ENCODE measurements around the gene EIF2S2.

Gene EIF2S2

DNA sequence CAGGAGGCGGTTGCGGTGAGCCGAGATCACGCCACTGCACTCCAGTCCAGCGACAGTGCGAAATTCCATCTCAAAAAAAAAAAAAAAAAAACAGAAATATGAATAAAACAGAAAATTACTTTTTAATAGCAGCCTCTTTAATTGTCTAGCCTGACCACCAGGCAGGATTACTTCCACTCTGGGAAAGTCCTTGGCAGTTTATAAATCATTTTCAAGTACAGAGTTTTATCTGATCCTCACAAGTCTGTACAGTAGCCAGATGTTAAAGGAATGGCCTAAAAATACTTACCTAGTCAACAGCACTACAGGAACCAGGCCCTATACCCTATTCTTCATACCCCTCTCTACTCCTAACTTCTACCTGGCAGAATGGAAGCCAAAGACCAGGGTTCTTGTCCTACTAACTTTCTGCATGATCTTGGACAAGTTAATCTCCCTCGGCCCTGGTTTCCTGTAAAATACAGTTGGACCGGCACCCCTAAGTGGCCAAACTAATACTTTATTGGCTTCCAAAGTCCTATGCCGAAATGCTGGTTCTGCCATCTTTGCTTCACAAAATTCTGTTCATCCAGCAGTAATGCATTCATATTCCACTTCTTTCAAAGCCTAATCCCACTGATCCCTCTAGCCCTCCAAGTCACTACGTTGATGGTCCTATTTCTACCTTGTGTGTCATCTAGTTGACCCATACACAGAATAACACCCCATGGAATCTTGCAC lies 1.9 kb downstream of the EIF2S2 start:
- CTCF ChIA-PET = no interaction called here
- peaks cover 3% of the 10 kb centered on the region; the same call in 1 of the 2 replicates for H3K4me1 ChIP-seq (ENCODE audit: control insufficient read depth, insufficient read depth, low read length)
- TF ChIP-seq ZBTB1 (tag by site-specific recombination; IDR thresholded peaks at IDR 0.05) = no peak
- TF ChIP-seq, protein P1, sequence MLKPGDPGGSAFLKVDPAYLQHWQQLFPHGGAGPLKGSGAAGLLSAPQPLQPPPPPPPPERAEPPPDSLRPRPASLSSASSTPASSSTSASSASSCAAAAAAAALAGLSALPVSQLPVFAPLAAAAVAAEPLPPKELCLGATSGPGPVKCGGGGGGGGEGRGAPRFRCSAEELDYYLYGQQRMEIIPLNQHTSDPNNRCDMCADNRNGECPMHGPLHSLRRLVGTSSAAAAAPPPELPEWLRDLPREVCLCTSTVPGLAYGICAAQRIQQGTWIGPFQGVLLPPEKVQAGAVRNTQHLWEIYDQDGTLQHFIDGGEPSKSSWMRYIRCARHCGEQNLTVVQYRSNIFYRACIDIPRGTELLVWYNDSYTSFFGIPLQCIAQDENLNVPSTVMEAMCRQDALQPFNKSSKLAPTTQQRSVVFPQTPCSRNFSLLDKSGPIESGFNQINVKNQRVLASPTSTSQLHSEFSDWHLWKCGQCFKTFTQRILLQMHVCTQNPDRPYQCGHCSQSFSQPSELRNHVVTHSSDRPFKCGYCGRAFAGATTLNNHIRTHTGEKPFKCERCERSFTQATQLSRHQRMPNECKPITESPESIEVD (tag by site-specific recombination; IDR thresholded peaks at IDR 0.05) = 0 out of 2 replicates have a peak, but pooled peaks have one; percentile 13
- TF ChIP-seq, protein P2, sequence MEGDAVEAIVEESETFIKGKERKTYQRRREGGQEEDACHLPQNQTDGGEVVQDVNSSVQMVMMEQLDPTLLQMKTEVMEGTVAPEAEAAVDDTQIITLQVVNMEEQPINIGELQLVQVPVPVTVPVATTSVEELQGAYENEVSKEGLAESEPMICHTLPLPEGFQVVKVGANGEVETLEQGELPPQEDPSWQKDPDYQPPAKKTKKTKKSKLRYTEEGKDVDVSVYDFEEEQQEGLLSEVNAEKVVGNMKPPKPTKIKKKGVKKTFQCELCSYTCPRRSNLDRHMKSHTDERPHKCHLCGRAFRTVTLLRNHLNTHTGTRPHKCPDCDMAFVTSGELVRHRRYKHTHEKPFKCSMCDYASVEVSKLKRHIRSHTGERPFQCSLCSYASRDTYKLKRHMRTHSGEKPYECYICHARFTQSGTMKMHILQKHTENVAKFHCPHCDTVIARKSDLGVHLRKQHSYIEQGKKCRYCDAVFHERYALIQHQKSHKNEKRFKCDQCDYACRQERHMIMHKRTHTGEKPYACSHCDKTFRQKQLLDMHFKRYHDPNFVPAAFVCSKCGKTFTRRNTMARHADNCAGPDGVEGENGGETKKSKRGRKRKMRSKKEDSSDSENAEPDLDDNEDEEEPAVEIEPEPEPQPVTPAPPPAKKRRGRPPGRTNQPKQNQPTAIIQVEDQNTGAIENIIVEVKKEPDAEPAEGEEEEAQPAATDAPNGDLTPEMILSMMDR (tag by site-specific recombination; IDR thresholded peaks at IDR 0.05) = 0 out of 2 replicates have a peak, but pooled peaks have one; percentile 4
- TF ChIP-seq, protein P3, sequence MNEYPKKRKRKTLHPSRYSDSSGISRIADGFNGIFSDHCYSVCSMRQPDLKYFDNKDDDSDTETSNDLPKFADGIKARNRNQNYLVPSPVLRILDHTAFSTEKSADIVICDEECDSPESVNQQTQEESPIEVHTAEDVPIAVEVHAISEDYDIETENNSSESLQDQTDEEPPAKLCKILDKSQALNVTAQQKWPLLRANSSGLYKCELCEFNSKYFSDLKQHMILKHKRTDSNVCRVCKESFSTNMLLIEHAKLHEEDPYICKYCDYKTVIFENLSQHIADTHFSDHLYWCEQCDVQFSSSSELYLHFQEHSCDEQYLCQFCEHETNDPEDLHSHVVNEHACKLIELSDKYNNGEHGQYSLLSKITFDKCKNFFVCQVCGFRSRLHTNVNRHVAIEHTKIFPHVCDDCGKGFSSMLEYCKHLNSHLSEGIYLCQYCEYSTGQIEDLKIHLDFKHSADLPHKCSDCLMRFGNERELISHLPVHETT (tag by site-specific recombination; IDR thresholded peaks at IDR 0.05) = no peak
- TF ChIP-seq, protein P4, sequence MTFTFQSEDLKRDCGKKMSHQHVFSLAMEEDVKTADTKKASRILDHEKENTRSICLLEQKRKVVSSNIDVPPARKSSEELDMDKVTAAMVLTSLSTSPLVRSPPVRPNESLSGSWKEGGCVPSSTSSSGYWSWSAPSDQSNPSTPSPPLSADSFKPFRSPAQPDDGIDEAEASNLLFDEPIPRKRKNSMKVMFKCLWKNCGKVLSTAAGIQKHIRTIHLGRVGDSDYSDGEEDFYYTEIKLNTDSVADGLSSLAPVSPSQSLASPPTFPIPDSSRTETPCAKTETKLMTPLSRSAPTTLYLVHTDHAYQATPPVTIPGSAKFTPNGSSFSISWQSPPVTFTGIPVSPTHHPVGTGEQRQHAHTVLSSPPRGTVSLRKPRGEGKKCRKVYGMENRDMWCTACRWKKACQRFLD (tag by site-specific recombination; IDR thresholded peaks at IDR 0.05) = no peak
- TF ChIP-seq ZNF114 (tag by site-specific recombination; IDR thresholded peaks at IDR 0.05) = no peak
- no peak for TF ChIP-seq ZNF155 (tag by site-specific recombination; IDR thresholded peaks at IDR 0.05)
- TF ChIP-seq ZNF707 (tag by site-specific recombination; IDR thresholded peaks at IDR 0.05) = no peak
- no peak for TF ChIP-seq ZFP3 (tag by site-specific recombination; IDR thresholded peaks at IDR 0.05; ENCODE audit: low read depth)
- TF ChIP-seq ZNF571 (tag by site-specific recombination; IDR thresholded peaks at IDR 0.05) = no peak
- TF ChIP-seq ZNF274 (IDR thresholded peaks at IDR 0.05; ENCODE audit: low read length) = no peak
- no peak for TF ChIP-seq ZNF274 (tag by site-specific recombination; IDR thresholded peaks at IDR 0.05; ENCODE audit: borderline replicate concordance)
- TF ChIP-seq, protein P5, sequence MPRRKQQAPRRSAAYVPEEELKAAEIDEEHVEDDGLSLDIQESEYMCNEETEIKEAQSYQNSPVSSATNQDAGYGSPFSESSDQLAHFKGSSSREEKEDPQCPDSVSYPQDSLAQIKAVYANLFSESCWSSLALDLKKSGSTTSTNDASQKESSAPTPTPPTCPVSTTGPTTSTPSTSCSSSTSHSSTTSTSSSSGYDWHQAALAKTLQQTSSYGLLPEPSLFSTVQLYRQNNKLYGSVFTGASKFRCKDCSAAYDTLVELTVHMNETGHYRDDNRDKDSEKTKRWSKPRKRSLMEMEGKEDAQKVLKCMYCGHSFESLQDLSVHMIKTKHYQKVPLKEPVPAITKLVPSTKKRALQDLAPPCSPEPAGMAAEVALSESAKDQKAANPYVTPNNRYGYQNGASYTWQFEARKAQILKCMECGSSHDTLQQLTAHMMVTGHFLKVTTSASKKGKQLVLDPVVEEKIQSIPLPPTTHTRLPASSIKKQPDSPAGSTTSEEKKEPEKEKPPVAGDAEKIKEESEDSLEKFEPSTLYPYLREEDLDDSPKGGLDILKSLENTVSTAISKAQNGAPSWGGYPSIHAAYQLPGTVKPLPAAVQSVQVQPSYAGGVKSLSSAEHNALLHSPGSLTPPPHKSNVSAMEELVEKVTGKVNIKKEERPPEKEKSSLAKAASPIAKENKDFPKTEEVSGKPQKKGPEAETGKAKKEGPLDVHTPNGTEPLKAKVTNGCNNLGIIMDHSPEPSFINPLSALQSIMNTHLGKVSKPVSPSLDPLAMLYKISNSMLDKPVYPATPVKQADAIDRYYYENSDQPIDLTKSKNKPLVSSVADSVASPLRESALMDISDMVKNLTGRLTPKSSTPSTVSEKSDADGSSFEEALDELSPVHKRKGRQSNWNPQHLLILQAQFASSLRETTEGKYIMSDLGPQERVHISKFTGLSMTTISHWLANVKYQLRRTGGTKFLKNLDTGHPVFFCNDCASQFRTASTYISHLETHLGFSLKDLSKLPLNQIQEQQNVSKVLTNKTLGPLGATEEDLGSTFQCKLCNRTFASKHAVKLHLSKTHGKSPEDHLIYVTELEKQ (tag by site-specific recombination; IDR thresholded peaks at IDR 0.05; ENCODE audit: borderline replicate concordance) = no peak
- H3K9me3 ChIP-seq (ENCODE audit: control insufficient read depth, insufficient read depth, low read depth, low read length) = no peaks in the 10 kb centered on the region
- H3K4me3 ChIP-seq (ENCODE audit: low read depth, low read length) = peak overlapping the region; percentile 85
- POLR2A ChIA-PET = interaction anchor here (1.3 kb wide), 1 partner anchor 9 kb away, joined by 4 read pairs; no protein-coding TSS in a partner anchor
- H3K36me3 ChIP-seq (ENCODE audit: control insufficient read depth in 2 of 2, insufficient read depth in 1 of 2, low read length in 2 of 2) = peaks cover 20 to 52% of the 10 kb centered on the region in 2 experiments
- no peak overlapping the region for H3K27ac ChIP-seq (ENCODE audit: extremely low read depth, low read depth, low read length)

DNA sequence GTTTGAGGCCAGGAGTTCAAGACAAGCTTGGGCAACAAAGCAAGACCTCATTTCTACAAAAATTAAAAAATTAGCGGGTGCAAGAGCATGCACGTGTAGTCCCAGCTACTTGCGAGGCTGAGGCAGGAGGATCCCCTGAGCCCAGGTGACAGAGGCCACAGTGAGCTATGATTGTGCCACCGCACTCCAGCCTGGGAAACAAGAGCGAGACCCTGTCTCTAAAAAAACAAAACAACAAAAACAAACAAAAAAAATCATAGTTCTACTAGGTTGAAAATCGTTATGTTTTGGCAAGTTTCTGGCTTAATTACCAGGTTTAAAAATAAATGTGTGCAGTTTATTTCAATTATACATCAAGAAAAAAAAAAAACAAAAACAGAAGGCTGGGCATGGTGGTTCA lies 2.6 kb downstream of the EIF2S2 start:
- peaks cover 25 to 60% of the 10 kb centered on the region in 2 experiments for H3K36me3 ChIP-seq (ENCODE audit: control insufficient read depth in 2 of 2, insufficient read depth in 1 of 2, low read length in 2 of 2)
- ChIA-PET POLR2A (interaction anchor here (0.6 to 1.3 kb wide), 3 partner anchors 9 to 675 kb away, joined by 3 to 6 read pairs (median 4); no protein-coding TSS in a partner anchor), CTCF (interaction anchor here (1.0 kb wide), 1 partner anchor 320 kb away, joined by 3 read pairs; no protein-coding TSS in a partner anchor)
- no peaks in the 10 kb centered on the region for H3K9me3 ChIP-seq (ENCODE audit: control insufficient read depth, insufficient read depth, low read depth, low read length)
- peaks cover 3% of the 10 kb centered on the region; the same call in 1 of the 2 replicates for H3K4me1 ChIP-seq (ENCODE audit: control insufficient read depth, insufficient read depth, low read length)
- H3K27ac ChIP-seq (ENCODE audit: extremely low read depth, low read depth, low read length) = no peak overlapping the region
- no peak overlapping the region for H3K4me3 ChIP-seq (ENCODE audit: low read depth, low read length)
- TF ChIP-seq, protein P6, sequence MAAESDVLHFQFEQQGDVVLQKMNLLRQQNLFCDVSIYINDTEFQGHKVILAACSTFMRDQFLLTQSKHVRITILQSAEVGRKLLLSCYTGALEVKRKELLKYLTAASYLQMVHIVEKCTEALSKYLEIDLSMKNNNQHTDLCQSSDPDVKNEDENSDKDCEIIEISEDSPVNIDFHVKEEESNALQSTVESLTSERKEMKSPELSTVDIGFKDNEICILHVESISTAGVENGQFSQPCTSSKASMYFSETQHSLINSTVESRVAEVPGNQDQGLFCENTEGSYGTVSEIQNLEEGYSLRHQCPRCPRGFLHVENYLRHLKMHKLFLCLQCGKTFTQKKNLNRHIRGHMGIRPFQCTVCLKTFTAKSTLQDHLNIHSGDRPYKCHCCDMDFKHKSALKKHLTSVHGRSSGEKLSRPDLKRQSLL (tag by site-specific recombination; IDR thresholded peaks at IDR 0.05) = no peak
- no peak for TF ChIP-seq ZNF585B (tag by site-specific recombination; IDR thresholded peaks at IDR 0.05)
- no peak for TF ChIP-seq ZBTB7A (tag by site-specific recombination; IDR thresholded peaks at IDR 0.05; ENCODE audit: low read depth)
- TF ChIP-seq, protein P7, sequence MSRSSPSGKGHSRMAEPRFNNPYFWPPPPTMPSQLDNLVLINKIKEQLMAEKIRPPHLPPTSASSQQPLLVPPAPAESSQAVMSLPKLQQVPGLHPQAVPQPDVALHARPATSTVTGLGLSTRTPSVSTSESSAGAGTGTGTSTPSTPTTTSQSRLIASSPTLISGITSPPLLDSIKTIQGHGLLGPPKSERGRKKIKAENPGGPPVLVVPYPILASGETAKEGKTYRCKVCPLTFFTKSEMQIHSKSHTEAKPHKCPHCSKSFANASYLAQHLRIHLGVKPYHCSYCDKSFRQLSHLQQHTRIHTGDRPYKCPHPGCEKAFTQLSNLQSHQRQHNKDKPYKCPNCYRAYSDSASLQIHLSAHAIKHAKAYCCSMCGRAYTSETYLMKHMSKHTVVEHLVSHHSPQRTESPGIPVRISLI (tag by site-specific recombination; IDR thresholded peaks at IDR 0.05) = no peak
- TF ChIP-seq KLF16 (tag by site-specific recombination; IDR thresholded peaks at IDR 0.05) = no peak
- TF ChIP-seq ZNF155 (tag by site-specific recombination; IDR thresholded peaks at IDR 0.05) = no peak
- TF ChIP-seq ZNF341 (tag by site-specific recombination; IDR thresholded peaks at IDR 0.05; ENCODE audit: low read depth) = no peak
- TF ChIP-seq ZNF24 (tag by site-specific recombination; IDR thresholded peaks at IDR 0.05) = no peak

Data from HEK293 (cell line).